K562 (cell line): Measurements from ENCODE around the gene PDPK1. TPM values are rescaled to one million over a fixed set of nuclear protein-coding genes. Genes with fewer than 3 reads are reported as not detected.

Experiments
- ATAC-seq: fragments of 200-7000 bp; cut with Tn5 transposase; 3 replicates; pipeline ENCODE4 v1.9.1; 2020; ENCODE audit warnings: moderate library complexity
- BruUV-seq: library from RNA; stranded (reverse); fragments of 400-500 nt; replicated peaks from 2 replicates; lab custom pipeline; 2021; lab: Mats Ljungman, UMichigan
- CTCF ChIA-PET: fragments of 300-600 bp; formaldehyde crosslinking; extraction: SDS; loops from one replicate; lab custom pipeline; 2021; ENCODE audit warnings: low intra/inter-chr PET ratio; lab: Yijun Ruan, JAX
- POLR2A ChIA-PET: fragments of 300-600, 350-650 bp; sonication (Branson Sonifier 250); formaldehyde crosslinking; extraction: SDS; loops from one replicate; lab custom pipeline; 2021; ENCODE audit warnings: antibody characterized with exemption, inconsistent platforms; lab: Yijun Ruan, JAX
- DNase-seq, 4 experiments: peaks; one replicate each; pipeline versions ENCODE4 v3.0.0 to v3.0.0-alpha.2; 2011 to 2018; ENCODE audit warnings: low spot score in 3 of 4, mixed read lengths in 3 of 4; ENCODE audit errors: extremely low read depth in 1 of 4
- FAIRE-seq: peaks from 2 replicates; lab custom pipeline; 2011; peaks lifted over from hg19 to GRCh38; lab: Jason Lieb, UNC
- H2AFZ ChIP-seq: 2 replicates; pipeline ENCODE4 v1.6.0; 2011; ENCODE audit warnings: low read depth, low read length, control low read depth, inconsistent platforms
- H3K27ac ChIP-seq: fragments of 200-600 bp; 3 replicates; pipeline ENCODE4 v1.8.0; 2011; ENCODE audit warnings: low read depth, mild to moderate bottlenecking, control low read depth, inconsistent platforms, low read length, moderate library complexity, mixed read lengths; ENCODE audit errors: extremely low read depth
- H3K27me3 ChIP-seq, 2 experiments: fragments of 300-600 bp in 1 of 2; 2 replicates in 1 of 2; 3 replicates in 1 of 2; pipeline versions ENCODE4 v1.6.0 to v1.8.0; 2011; ENCODE audit warnings: inconsistent platforms in 2 of 2, low read length in 2 of 2, mild to moderate bottlenecking in 1 of 2, mixed read lengths in 1 of 2, moderate library complexity in 1 of 2; ENCODE audit not compliant: control insufficient read depth in 2 of 2, insufficient read depth in 2 of 2
- H3K36me3 ChIP-seq: fragments of 300-600 bp; 3 replicates; pipeline ENCODE4 v1.8.0; 2011; ENCODE audit warnings: mild to moderate bottlenecking, low read length, inconsistent platforms; ENCODE audit not compliant: control insufficient read depth, insufficient read depth
- H3K4me1 ChIP-seq, 2 experiments: fragments of 200-600 bp in 1 of 2; replicated peaks in 1 of 2; 2 replicates in 1 of 2; 3 replicates in 1 of 2; pipeline versions ENCODE4 v1.5.1 to v1.8.0; 2011; ENCODE audit warnings: inconsistent platforms in 2 of 2, low read length in 2 of 2, mild to moderate bottlenecking in 1 of 2, mixed read lengths in 1 of 2, moderate library complexity in 1 of 2; ENCODE audit not compliant: control insufficient read depth in 2 of 2, insufficient read depth in 2 of 2
- H3K4me2 ChIP-seq: 2 replicates; pipeline ENCODE4 v1.6.1; 2011; ENCODE audit warnings: low read length, control low read depth, inconsistent platforms, mixed read lengths; ENCODE audit not compliant: insufficient read depth
- H3K4me3 ChIP-seq: fragments of 200-600 bp; sonication (generic), shearing (Covaris generic); 2 replicates; pipeline ENCODE4 v1.5.1; 2016; ENCODE audit warnings: control low read depth, inconsistent platforms
- H3K79me2 ChIP-seq: fragments of 200-600 bp; 3 replicates; pipeline ENCODE4 v1.8.0; 2011; ENCODE audit warnings: low read length, inconsistent platforms; ENCODE audit not compliant: control insufficient read depth, insufficient read depth
- H3K9ac ChIP-seq, 2 experiments: 2 replicates each; pipeline versions ENCODE4 v1.6.0 to v1.6.1; 2011; ENCODE audit warnings: low read depth in 2 of 2, low read length in 2 of 2, control low read depth in 1 of 2, inconsistent platforms in 1 of 2, mild to moderate bottlenecking in 1 of 2, mixed read lengths in 1 of 2; ENCODE audit not compliant: insufficient read depth in 1 of 2
- H3K9me1 ChIP-seq: one replicate; pipeline ENCODE4 v1.6.0; 2011; ENCODE audit warnings: inconsistent platforms, mild to moderate bottlenecking, low read length, moderate library complexity; ENCODE audit not compliant: control insufficient read depth, insufficient read depth
- H3K9me3 ChIP-seq: replicated peaks from 2 replicates; pipeline ENCODE4 v1.5.1; 2011; ENCODE audit warnings: low read depth, low read length, inconsistent platforms; ENCODE audit not compliant: control insufficient read depth, insufficient read depth
- H4K20me1 ChIP-seq: replicated peaks from 2 replicates; pipeline ENCODE4 v1.6.1; 2011; ENCODE audit warnings: low read length, inconsistent platforms, mixed read lengths; ENCODE audit not compliant: control insufficient read depth, insufficient read depth
- CBFB ChIP-seq: sonication (generic); formaldehyde crosslinking; IDR thresholded peaks from 2 replicates; pipeline ENCODE4 v1.4.0; 2020; ENCODE audit warnings: mild to moderate bottlenecking, missing genetic modification reagents
- CHCHD3 ChIP-seq: fragments of 250-450 bp; sonication (Bioruptor Pico); IDR thresholded peaks from 2 replicates; pipeline ENCODE4 v2.1.2; 2022; ENCODE audit warnings: mild to moderate bottlenecking
- CTBP1 ChIP-seq: fragments of 450-650 bp; IDR thresholded peaks from 2 replicates; pipeline ENCODE4 v1.6.1; 2016; ENCODE audit warnings: borderline replicate concordance
- HINFP ChIP-seq: fragments of 450-650 bp; conservative IDR thresholded peaks from 2 replicates; pipeline ENCODE4 v1.6.1; 2016; ENCODE audit warnings: missing genetic modification characterization, low read depth, mild to moderate bottlenecking, control low read depth, missing compliant biosample characterization
- KAT7 ChIP-seq: sonication (generic); formaldehyde crosslinking; IDR thresholded peaks from 2 replicates; pipeline ENCODE4 v1.8.0; 2022; ENCODE audit warnings: missing genetic modification reagents, mild to moderate bottlenecking, borderline replicate concordance
- KDM1A ChIP-seq, 2 experiments: fragments of 450-650 bp; IDR thresholded peaks; 2 replicates each; pipeline ENCODE4 v1.6.1; 2016; ENCODE audit warnings: mild to moderate bottlenecking in 2 of 2
- TARDBP ChIP-seq: fragments of 450-650 bp; IDR thresholded peaks from 2 replicates; pipeline ENCODE4 v1.6.1; 2016
- TFE3 ChIP-seq: fragments of 450-650 bp; formaldehyde crosslinking; IDR thresholded peaks from 2 replicates; pipeline ENCODE4 v1.4.0; 2020; ENCODE audit warnings: mild to moderate bottlenecking, mixed read lengths
- VEZF1 ChIP-seq: fragments of 200-800 bp; sonication (Bioruptor generic); IDR thresholded peaks from 2 replicates; pipeline ENCODE4 v1.6.1; 2017; ENCODE audit warnings: missing genetic modification characterization, missing compliant biosample characterization
- ZNF324 ChIP-seq: fragments of 250-450 bp; sonication (Bioruptor Pico); IDR thresholded peaks from 2 replicates; pipeline ENCODE4 v1.4.0; 2020; ENCODE audit warnings: mild to moderate bottlenecking
- ZNF507 ChIP-seq: conservative IDR thresholded peaks from 2 replicates; pipeline ENCODE4 v1.6.1; 2017; ENCODE audit warnings: missing genetic modification characterization, missing compliant biosample characterization
- WGBS: fragments of 100-300 bp; shearing (Covaris generic); methylation state at CpG from one replicate; pipeline ENCODE4 v1.1.6; 2016; ENCODE audit warnings: low coverage, mixed read lengths; ENCODE audit not compliant: insufficient coverage; ENCODE audit errors: missing lambda C conversion rate; 5-methylcytosine and 5-hydroxymethylcytosine counted together
- in situ Hi-C: fragments of 300-500 bp; cut with MboI; formaldehyde crosslinking; loops from 4 replicates; pipeline ENCODE4 v1.15.0; 2018; ENCODE audit warnings: inconsistent platforms, mixed read lengths
- intact Hi-C: fragments of 100-400 bp; cut with micrococcal nuclease; formaldehyde crosslinking; loops from 2 replicates; pipeline ENCODE4 v1.14.2; 2022
- polyA plus RNA-seq, 8 experiments: library from polyadenylated mRNA; depleted of rRNA in 4 of 8; stranded (reverse) in 5 of 8; unstranded in 3 of 8; fragments of >200 nt; fragmentation: Nextera tagmentation in 2 of 8; fragmentation: Illumina TruSeq in 1 of 8; extraction: Ambion mirVana in 2 of 8; extraction: Trizol in 1 of 8; gene quantifications; 2 replicates each; pipeline versions ENCODE4 v1.2.1 to v1.2.3, GENCODE V29; 2011 to 2014; ENCODE audit warnings: inconsistent platforms in 1 of 8, missing spikeins in 1 of 8
- total RNA-seq, 7 experiments: library from RNA; depleted of rRNA in 6 of 7; stranded (reverse); fragments of >200 nt in 6 of 7; fragmentation: Illumina TruSeq in 2 of 7; extraction: Trizol in 2 of 7; gene quantifications; 2 replicates each; pipeline versions ENCODE4 v1.2.1 to v1.2.3, GENCODE V29; 2011 to 2021; ENCODE audit warnings: low replicate concordance in 1 of 7

PDPK1 gene
- total and polyA plus RNA-seq, 9 of the 15 experiments (the other 6 are each of a cell fraction or from before 2014, with no cell fraction given), result 4.0 to 37.2 (median 18.7) TPM

- H4K20me1 ChIP-seq, result peaks cover 3% of the 10 kb centered on the region; the same call in 1 of the 2 replicates
- no peaks in the 10 kb centered on the region for H3K79me2 ChIP-seq
- H3K4me1 ChIP-seq, result peaks cover 15 to 57% of the 10 kb centered on the region in 2 experiments
- ATAC-seq (no peak), DNase-seq (no peak), FAIRE-seq (peak; percentile 46)
- WGBS, result 68% methylated on average over 12 of the region's 14 CpGs
- no peak overlapping the region for H3K4me3 ChIP-seq
- POLR2A ChIA-PET, result interaction anchor here (0.7 kb wide), 1 partner anchor 502 kb away, joined by 3 read pairs; no protein-coding TSS in a partner anchor
- in situ Hi-C loops (no loop called here), intact Hi-C loops (loop anchor here (10.0 kb wide), 1 partner anchor 161 kb away; the partner anchor contains the start of gene ABCA3)
- BruUV-seq, result no TSS peak
- H3K9me1 ChIP-seq, result no peaks in the 10 kb centered on the region
- H3K9me3 ChIP-seq, result no peaks in the 10 kb centered on the region
- no peak overlapping the region for H3K4me2 ChIP-seq
- no peak overlapping the region for H2AFZ ChIP-seq
- no peaks in the 10 kb centered on the region for H3K27me3 ChIP-seq
- H3K9ac ChIP-seq, result 0 out of 4 replicates have a peak overlapping the region, but pooled peaks of 1 of the 2 experiments have one; percentile 59
- no peak overlapping the region for H3K27ac ChIP-seq
- TF ChIP-seq ZNF507, result no peak
- TF ChIP-seq ZNF324 (CRISPR knock-in tag), result no peak
- no peak for TF ChIP-seq TARDBP
- no peak for TF ChIP-seq VEZF1 (CRISPR knock-in tag)
- TF ChIP-seq TFE3 (CRISPR knock-in tag), result no peak
- no peak for TF ChIP-seq KAT7 (CRISPR knock-in tag)
- TF ChIP-seq HINFP, result no peak
- TF ChIP-seq CBFB (CRISPR knock-in tag), result no peak
- TF ChIP-seq CHCHD3 (CRISPR knock-in tag), result no peak
- no peak for TF ChIP-seq KDM1A (IDR thresholded peaks at IDR 0.05)
- no peak for TF ChIP-seq CTBP1
- CTCF ChIA-PET, result no interaction called here
- H3K36me3 ChIP-seq, result peaks cover 24% of the 10 kb centered on the region; the same call in 1 of the 3 replicates
Observed at GRCh38 chr16:2505695-2506094, 32.1 kb upstream of the PDPK1 start.
